Measurements from ENCODE around the gene EXOC4.

EXOC4 gene

DNA sequence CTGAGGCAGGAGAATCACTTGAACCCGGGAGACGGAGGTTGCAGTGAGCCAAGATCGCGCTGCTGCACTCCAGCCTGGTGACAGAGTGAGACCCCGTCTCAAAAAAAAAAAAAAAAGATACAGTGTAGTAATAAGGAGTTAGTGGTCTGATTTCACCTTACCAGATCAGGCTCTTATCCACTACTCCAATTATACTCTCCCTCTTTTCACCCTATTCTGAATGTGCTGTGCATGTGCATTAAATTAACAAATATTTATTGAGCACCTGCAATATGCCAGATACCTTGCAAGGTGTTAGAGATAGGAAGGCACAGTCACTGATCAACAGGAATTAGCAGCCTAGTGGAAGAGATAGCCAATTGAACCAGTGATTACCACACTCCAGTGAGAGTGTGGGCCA lies 632.3 kb downstream of the EXOC4 start:
- Histone ChIP-seq H3K27me3 (ENCODE audit: control insufficient read depth, low read length) (no peaks in the 10 kb centered on the region), H3K27ac (ENCODE audit: low read depth, low read length) (no peak overlapping the region), H3K79me2 (ENCODE audit: control insufficient read depth, low read length) (no peaks in the 10 kb centered on the region), H3K4me1 (ENCODE audit: control insufficient read depth, low read length) (no peaks in the 10 kb centered on the region), H4K20me1 (ENCODE audit: control insufficient read depth, insufficient read depth, low read depth, low read length) (no peaks in the 10 kb centered on the region), H3K9me3 (ENCODE audit: control insufficient read depth, insufficient read depth, low read length) (no peaks in the 10 kb centered on the region), H3F3A (ENCODE audit: control insufficient read depth, insufficient read depth) (no peaks in the 10 kb centered on the region), H3K36me3 (ENCODE audit: control insufficient read depth, low read length) (no peaks in the 10 kb centered on the region), H3K9me2 (replicated peaks; ENCODE audit: control insufficient read depth, low read length) (no peaks in the 10 kb centered on the region), H3K4me3 (ENCODE audit: low read length) (no peak overlapping the region), H3K4me2 (ENCODE audit: low read length) (no peak overlapping the region)
- TF ChIP-seq, protein P1, sequence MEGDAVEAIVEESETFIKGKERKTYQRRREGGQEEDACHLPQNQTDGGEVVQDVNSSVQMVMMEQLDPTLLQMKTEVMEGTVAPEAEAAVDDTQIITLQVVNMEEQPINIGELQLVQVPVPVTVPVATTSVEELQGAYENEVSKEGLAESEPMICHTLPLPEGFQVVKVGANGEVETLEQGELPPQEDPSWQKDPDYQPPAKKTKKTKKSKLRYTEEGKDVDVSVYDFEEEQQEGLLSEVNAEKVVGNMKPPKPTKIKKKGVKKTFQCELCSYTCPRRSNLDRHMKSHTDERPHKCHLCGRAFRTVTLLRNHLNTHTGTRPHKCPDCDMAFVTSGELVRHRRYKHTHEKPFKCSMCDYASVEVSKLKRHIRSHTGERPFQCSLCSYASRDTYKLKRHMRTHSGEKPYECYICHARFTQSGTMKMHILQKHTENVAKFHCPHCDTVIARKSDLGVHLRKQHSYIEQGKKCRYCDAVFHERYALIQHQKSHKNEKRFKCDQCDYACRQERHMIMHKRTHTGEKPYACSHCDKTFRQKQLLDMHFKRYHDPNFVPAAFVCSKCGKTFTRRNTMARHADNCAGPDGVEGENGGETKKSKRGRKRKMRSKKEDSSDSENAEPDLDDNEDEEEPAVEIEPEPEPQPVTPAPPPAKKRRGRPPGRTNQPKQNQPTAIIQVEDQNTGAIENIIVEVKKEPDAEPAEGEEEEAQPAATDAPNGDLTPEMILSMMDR (IDR thresholded peaks at IDR 0.05; ENCODE audit: low read depth, low read length, poor library complexity, severe bottlenecking), result no peak
- no peak for TF ChIP-seq EZH2phosphoT487 (IDR thresholded peaks at IDR 0.05; ENCODE audit: borderline replicate concordance, low read length)

DNA sequence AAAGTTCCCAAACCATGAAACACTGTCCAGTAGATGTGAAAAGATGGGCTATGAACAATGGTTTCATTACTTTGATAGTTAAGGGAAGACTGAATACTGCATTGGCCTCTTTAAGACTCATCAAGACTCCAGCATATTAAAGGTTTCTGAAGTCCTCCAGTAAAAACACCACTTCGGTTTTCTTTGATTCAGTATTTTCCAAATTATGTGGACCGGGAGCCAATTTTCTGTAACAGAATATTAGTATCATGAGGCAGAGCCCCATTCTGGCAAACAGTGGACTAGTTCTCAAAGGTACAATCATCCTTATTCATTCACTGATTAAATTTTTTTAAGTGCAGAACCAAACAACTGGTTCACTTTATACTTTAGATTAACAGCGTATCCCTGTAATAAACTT lies 633.2 kb downstream of the EXOC4 start:
- Histone ChIP-seq H3K79me2 (ENCODE audit: control insufficient read depth, low read length) (no peaks in the 10 kb centered on the region), H3K36me3 (ENCODE audit: control insufficient read depth, low read length) (no peaks in the 10 kb centered on the region), H3K9me2 (replicated peaks; ENCODE audit: control insufficient read depth, low read length) (no peaks in the 10 kb centered on the region), H3F3A (ENCODE audit: control insufficient read depth, insufficient read depth) (no peaks in the 10 kb centered on the region), H3K4me3 (ENCODE audit: low read length) (no peak overlapping the region), H3K4me1 (ENCODE audit: control insufficient read depth, low read length) (no peaks in the 10 kb centered on the region), H3K4me2 (ENCODE audit: low read length) (no peak overlapping the region), H3K27me3 (ENCODE audit: control insufficient read depth, low read length) (no peaks in the 10 kb centered on the region), H3K9me3 (ENCODE audit: control insufficient read depth, insufficient read depth, low read length) (no peaks in the 10 kb centered on the region), H4K20me1 (ENCODE audit: control insufficient read depth, insufficient read depth, low read depth, low read length) (no peaks in the 10 kb centered on the region), H3K27ac (ENCODE audit: low read depth, low read length) (no peak overlapping the region)
- no peak for TF ChIP-seq EZH2phosphoT487 (IDR thresholded peaks at IDR 0.05; ENCODE audit: borderline replicate concordance, low read length)
- TF ChIP-seq, protein P1 (IDR thresholded peaks at IDR 0.05; ENCODE audit: low read depth, low read length, poor library complexity, severe bottlenecking), result no peak

DNA sequence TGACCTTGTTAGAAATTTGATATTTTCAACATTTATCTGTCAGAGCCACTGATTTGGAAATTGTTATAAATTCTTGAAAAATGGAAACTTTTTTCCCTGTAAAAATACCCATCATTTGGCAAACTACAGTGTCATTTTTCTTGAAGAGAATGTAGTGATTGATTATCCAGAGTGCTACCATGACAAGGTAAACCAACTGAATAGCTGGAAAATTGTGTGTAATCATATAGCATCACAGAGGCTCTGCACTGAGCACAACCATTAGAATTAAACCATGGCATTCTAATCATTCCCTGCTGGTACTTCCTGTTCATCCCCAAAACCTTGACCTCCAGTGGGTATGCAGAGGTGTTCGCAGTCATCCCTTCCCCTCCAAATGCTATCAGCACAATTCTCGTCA lies 633.9 kb downstream of the EXOC4 start:
- Histone ChIP-seq H4K20me1 (ENCODE audit: control insufficient read depth, insufficient read depth, low read depth, low read length) (no peaks in the 10 kb centered on the region), H3K4me3 (ENCODE audit: low read length) (no peak overlapping the region), H3K27ac (ENCODE audit: low read depth, low read length) (no peak overlapping the region), H3K4me2 (ENCODE audit: low read length) (no peak overlapping the region), H3K27me3 (ENCODE audit: control insufficient read depth, low read length) (no peaks in the 10 kb centered on the region), H3F3A (ENCODE audit: control insufficient read depth, insufficient read depth) (no peaks in the 10 kb centered on the region), H3K36me3 (ENCODE audit: control insufficient read depth, low read length) (no peaks in the 10 kb centered on the region), H3K79me2 (ENCODE audit: control insufficient read depth, low read length) (no peaks in the 10 kb centered on the region), H3K9me2 (replicated peaks; ENCODE audit: control insufficient read depth, low read length) (no peaks in the 10 kb centered on the region), H3K9me3 (ENCODE audit: control insufficient read depth, insufficient read depth, low read length) (no peaks in the 10 kb centered on the region), H3K4me1 (ENCODE audit: control insufficient read depth, low read length) (no peaks in the 10 kb centered on the region)
- TF ChIP-seq, protein P1 (IDR thresholded peaks at IDR 0.05; ENCODE audit: low read depth, low read length, poor library complexity, severe bottlenecking), result no peak
- no peak for TF ChIP-seq EZH2phosphoT487 (IDR thresholded peaks at IDR 0.05; ENCODE audit: borderline replicate concordance, low read length)

DNA sequence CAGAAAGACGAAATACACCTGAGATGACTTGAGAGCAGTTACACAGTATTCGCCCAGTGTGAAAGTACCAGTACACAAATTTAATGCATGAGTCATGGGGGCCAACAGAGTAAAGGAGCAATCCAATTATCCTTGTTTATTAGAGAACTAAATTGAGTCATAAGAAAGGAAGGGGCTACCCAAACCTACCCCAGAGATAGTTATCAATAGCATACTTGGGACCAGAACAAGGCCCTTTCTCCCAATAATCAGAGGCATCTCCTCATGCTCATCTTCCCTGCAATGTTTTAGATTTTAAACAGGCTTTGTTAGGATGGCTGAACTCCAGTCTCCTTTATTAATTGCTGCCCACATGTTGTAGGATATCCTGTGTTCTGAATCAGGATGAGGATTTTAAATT lies 634.6 kb downstream of the EXOC4 start:
- Histone ChIP-seq H3K9me2 (replicated peaks; ENCODE audit: control insufficient read depth, low read length) (no peaks in the 10 kb centered on the region), H3K27me3 (ENCODE audit: control insufficient read depth, low read length) (no peaks in the 10 kb centered on the region), H3K9me3 (ENCODE audit: control insufficient read depth, insufficient read depth, low read length) (no peaks in the 10 kb centered on the region), H3F3A (ENCODE audit: control insufficient read depth, insufficient read depth) (no peaks in the 10 kb centered on the region), H3K4me3 (ENCODE audit: low read length) (no peak overlapping the region), H3K79me2 (ENCODE audit: control insufficient read depth, low read length) (no peaks in the 10 kb centered on the region), H4K20me1 (ENCODE audit: control insufficient read depth, insufficient read depth, low read depth, low read length) (no peaks in the 10 kb centered on the region), H3K27ac (ENCODE audit: low read depth, low read length) (no peak overlapping the region), H3K4me1 (ENCODE audit: control insufficient read depth, low read length) (no peaks in the 10 kb centered on the region), H3K36me3 (ENCODE audit: control insufficient read depth, low read length) (no peaks in the 10 kb centered on the region), H3K4me2 (ENCODE audit: low read length) (no peak overlapping the region)
- no peak for TF ChIP-seq EZH2phosphoT487 (IDR thresholded peaks at IDR 0.05; ENCODE audit: borderline replicate concordance, low read length)
- TF ChIP-seq, protein P1 (IDR thresholded peaks at IDR 0.05; ENCODE audit: low read depth, low read length, poor library complexity, severe bottlenecking), result no peak

Data from DOHH2 (cell line).